MCF 10A (cell line): ENCODE data around the gene TMC5. TPM values are rescaled to one million over a fixed set of nuclear protein-coding genes. Genes with fewer than 3 reads are reported as not detected.

Experiments used
- BruUV-seq: library from RNA; stranded (reverse); fragments of 400-500 nt; replicated peaks from 2 replicates; lab custom pipeline; 2021; lab: Mats Ljungman, UMichigan
- CTCF ChIA-PET: fragments of 300-600 bp; sonication (Branson Sonifier 250); formaldehyde crosslinking; extraction: SDS; loops from one replicate; lab custom pipeline; 2021; ENCODE audit warnings: antibody characterized with exemption, inconsistent platforms; lab: Yijun Ruan, JAX
- POLR2A ChIA-PET: fragments of 300-600, 350-650 bp; sonication (Branson Sonifier 250); formaldehyde crosslinking; extraction: SDS; loops from one replicate; lab custom pipeline; 2020; ENCODE audit warnings: antibody characterized with exemption, inconsistent platforms; lab: Yijun Ruan, JAX
- DNase-seq: peaks from one replicate; pipeline ENCODE4 v3.0.0-alpha.2; 2018; ENCODE audit not compliant: unreplicated experiment
- H3K27ac Mint-ChIP-seq: one replicate; pipeline ENCODE4 v1.8.0; 2022; ENCODE audit warnings: mild to moderate bottlenecking, low read depth, mixed read lengths; ENCODE audit not compliant: unreplicated experiment
- H3K27me3 Mint-ChIP-seq: one replicate; pipeline ENCODE4 v1.8.0; 2022; ENCODE audit warnings: mixed read lengths; ENCODE audit not compliant: insufficient read depth, unreplicated experiment
- H3K36me3 Mint-ChIP-seq: one replicate; pipeline ENCODE4 v1.8.0; 2022; ENCODE audit warnings: mild to moderate bottlenecking, moderate library complexity, mixed read lengths; ENCODE audit not compliant: insufficient read depth, unreplicated experiment
- H3K4me1 Mint-ChIP-seq: one replicate; pipeline ENCODE4 v1.8.0; 2022; ENCODE audit warnings: mixed read lengths; ENCODE audit not compliant: insufficient read depth, unreplicated experiment
- H3K4me3 Mint-ChIP-seq: one replicate; pipeline ENCODE4 v1.8.0; 2022; ENCODE audit warnings: mild to moderate bottlenecking, moderate library complexity, mixed read lengths; ENCODE audit not compliant: unreplicated experiment
- H3K9me3 Mint-ChIP-seq: one replicate; pipeline ENCODE4 v1.8.0; 2022; ENCODE audit warnings: mixed read lengths; ENCODE audit not compliant: unreplicated experiment
- intact Hi-C: fragments of 100-400 bp; cut with micrococcal nuclease; formaldehyde crosslinking; loops from 2 replicates; pipeline ENCODE4 v1.14.1; 2022
- total RNA-seq: library from RNA; stranded (reverse); gene quantifications from 2 replicates; pipeline ENCODE4 v1.2.3, GENCODE V29; 2022
- TF ChIP-seq, protein P1 (sequence below): fragments of 200-600 bp; IDR thresholded peaks from one replicate; pipeline ENCODE4 v1.8.0; 2022; ENCODE audit warnings: antibody characterized with exemption, mild to moderate bottlenecking; ENCODE audit not compliant: unreplicated experiment

TMC5 gene
- total RNA-seq, 1 experiment from 2014 or later: 0.16 TPM

- BruUV-seq: no TSS peak
- ChIA-PET CTCF (interaction anchor here (0.5 to 9.4 kb wide), 9 partner anchors 12 to 292 kb away, joined by 3 to 154 read pairs (median 4); no protein-coding TSS in a partner anchor), POLR2A (interaction anchor here (0.6 to 1.1 kb wide), 4 partner anchors 11 to 292 kb away, joined by 3 to 4 read pairs (median 3); no protein-coding TSS in a partner anchor)
- Mint-ChIP-seq H3K36me3 (no peaks in the 10 kb centered on the region), H3K4me1 (no peaks in the 10 kb centered on the region), H3K27me3 (no peaks in the 10 kb centered on the region), H3K9me3 (no peaks in the 10 kb centered on the region), H3K27ac (no peak overlapping the region), H3K4me3 (no peak overlapping the region)
- no peak for DNase-seq
- TF ChIP-seq, protein P1, sequence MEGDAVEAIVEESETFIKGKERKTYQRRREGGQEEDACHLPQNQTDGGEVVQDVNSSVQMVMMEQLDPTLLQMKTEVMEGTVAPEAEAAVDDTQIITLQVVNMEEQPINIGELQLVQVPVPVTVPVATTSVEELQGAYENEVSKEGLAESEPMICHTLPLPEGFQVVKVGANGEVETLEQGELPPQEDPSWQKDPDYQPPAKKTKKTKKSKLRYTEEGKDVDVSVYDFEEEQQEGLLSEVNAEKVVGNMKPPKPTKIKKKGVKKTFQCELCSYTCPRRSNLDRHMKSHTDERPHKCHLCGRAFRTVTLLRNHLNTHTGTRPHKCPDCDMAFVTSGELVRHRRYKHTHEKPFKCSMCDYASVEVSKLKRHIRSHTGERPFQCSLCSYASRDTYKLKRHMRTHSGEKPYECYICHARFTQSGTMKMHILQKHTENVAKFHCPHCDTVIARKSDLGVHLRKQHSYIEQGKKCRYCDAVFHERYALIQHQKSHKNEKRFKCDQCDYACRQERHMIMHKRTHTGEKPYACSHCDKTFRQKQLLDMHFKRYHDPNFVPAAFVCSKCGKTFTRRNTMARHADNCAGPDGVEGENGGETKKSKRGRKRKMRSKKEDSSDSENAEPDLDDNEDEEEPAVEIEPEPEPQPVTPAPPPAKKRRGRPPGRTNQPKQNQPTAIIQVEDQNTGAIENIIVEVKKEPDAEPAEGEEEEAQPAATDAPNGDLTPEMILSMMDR: no peak
- intact Hi-C loops: loop anchor here (5.0 kb wide), 1 partner anchor 156 kb away; no protein-coding TSS in a partner anchor
These were observed 39.8 kb upstream of the TMC5 start for GRCh38 chr16:19377864-19378263.

DNA sequence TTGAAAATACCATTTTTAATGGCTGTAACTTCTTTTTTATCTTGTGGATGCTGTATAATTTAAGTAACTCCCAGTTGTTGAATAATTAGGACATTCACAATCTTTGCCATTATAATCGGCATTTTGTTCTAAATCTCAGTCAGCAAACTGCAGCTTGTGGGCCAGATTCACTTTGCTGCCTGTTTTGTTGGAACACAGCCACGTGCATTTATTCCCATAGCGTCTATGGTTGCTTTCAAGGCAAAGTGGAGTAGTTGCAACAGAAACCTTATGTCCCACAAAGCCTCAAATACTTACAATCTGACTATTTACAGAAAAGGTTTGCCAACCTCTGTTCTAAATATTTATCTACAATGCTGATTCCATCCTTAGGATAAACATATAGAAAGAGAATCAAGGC, 39.2 kb upstream of the TMC5 start:
- ChIA-PET POLR2A (interaction anchor here (0.6 to 1.1 kb wide), 4 partner anchors 10 to 293 kb away, joined by 3 to 4 read pairs (median 3); no protein-coding TSS in a partner anchor), CTCF (interaction anchor here (0.7 to 9.4 kb wide), 6 partner anchors 11 to 293 kb away, joined by 3 to 154 read pairs (median 6); no protein-coding TSS in a partner anchor)
- no peak for DNase-seq
- H3K36me3 Mint-ChIP-seq: no peaks in the 10 kb centered on the region
- H3K27ac Mint-ChIP-seq: no peak overlapping the region
- H3K27me3 Mint-ChIP-seq: no peaks in the 10 kb centered on the region
- TF ChIP-seq, protein P1: no peak
- H3K9me3 Mint-ChIP-seq: no peaks in the 10 kb centered on the region
- H3K4me1 Mint-ChIP-seq: no peaks in the 10 kb centered on the region
- no peak overlapping the region for H3K4me3 Mint-ChIP-seq
- no TSS peak for BruUV-seq
- intact Hi-C loops: loop anchor here (5.0 kb wide), 1 partner anchor 156 kb away; no protein-coding TSS in a partner anchor

DNA sequence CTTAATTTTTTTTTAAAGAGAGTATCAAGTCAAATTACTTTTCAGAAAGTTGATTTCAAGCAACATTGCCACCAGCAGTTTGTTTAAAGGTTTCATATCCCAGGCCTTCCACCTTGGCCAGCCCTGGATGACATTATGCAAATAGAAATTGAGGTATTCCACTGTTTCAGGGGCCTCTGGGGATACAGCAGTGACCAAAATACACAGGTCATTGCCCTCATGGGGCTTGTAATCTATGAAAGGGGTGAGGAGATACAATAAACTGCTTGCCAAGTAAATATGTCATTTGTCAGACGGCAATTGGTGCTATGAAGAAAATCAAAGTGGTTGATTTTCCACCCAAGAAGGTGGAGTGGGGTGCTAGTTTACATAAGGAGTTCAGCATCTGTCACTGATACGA, 37.8 kb upstream of the TMC5 start:
- no TSS peak for BruUV-seq
- intact Hi-C loops: loop anchor here (5.0 kb wide), 1 partner anchor 158 kb away; no protein-coding TSS in a partner anchor
- ChIA-PET POLR2A (no interaction called here), CTCF (interaction anchor here (0.6 to 4.7 kb wide), 3 partner anchors 9 to 397 kb away, joined by 4 to 32 read pairs (median 9); no protein-coding TSS in a partner anchor)
- Mint-ChIP-seq H3K4me3 (no peak overlapping the region), H3K27me3 (no peaks in the 10 kb centered on the region), H3K27ac (no peak overlapping the region), H3K36me3 (no peaks in the 10 kb centered on the region), H3K4me1 (peaks cover 7% of the 10 kb centered on the region), H3K9me3 (no peaks in the 10 kb centered on the region)
- no peak for DNase-seq
- TF ChIP-seq, protein P1: no peak

- POLR2A ChIA-PET: no interaction called here
- BruUV-seq: no TSS peak
- no peak overlapping the region for H3K4me3 Mint-ChIP-seq
- H3K9me3 Mint-ChIP-seq: no peaks in the 10 kb centered on the region
- CTCF ChIA-PET: interaction anchor here (0.6 to 4.7 kb wide), 4 partner anchors 9 to 397 kb away, joined by 3 to 32 read pairs (median 6); no protein-coding TSS in a partner anchor
- intact Hi-C loops: no loop called here
- H3K36me3 Mint-ChIP-seq: no peaks in the 10 kb centered on the region
- no peaks in the 10 kb centered on the region for H3K27me3 Mint-ChIP-seq
- H3K4me1 Mint-ChIP-seq: peaks cover 7% of the 10 kb centered on the region
- no peak overlapping the region for H3K27ac Mint-ChIP-seq
- no peak for DNase-seq
- TF ChIP-seq, protein P1: no peak
These were observed 37.4 kb upstream of the TMC5 start for GRCh38 chr16:19380328-19380727.
